Stimulated activated CD8-positive, alpha-beta memory T cell treated with anti-CD3 and anti-CD28 coated beads, Interleukin-7, amount 100 ng/mL, for 48 hours (primary cell): ENCODE results near the gene TTPAL.

Source experiments
- DNase-seq, 2 donors: peaks; one replicate each; pipeline ENCODE4 v3.0.0-alpha.2; 2020; ENCODE audit warnings: low read depth in 1 of 2; ENCODE audit errors: extremely low read depth in 1 of 2

Gene TTPAL

DNA sequence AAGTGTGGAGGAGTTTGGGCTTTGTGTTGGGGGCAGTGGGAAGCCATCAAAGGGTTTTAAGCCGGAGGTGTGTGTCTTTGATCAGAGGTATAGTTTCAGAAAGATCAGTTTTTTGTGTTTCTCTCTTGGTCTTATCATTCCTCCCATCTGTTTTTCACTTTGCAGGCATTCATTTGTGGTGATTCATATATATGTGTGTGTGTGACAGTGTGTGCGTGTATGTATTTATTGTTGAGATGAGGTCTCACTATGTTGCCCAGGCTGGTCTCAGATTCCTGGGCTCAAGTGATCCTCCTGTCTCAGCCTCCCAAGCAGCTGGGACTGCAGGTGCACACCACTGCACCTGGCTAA is 57.3 kb downstream of the TTPAL start:
- DNase-seq: no peak

DNA sequence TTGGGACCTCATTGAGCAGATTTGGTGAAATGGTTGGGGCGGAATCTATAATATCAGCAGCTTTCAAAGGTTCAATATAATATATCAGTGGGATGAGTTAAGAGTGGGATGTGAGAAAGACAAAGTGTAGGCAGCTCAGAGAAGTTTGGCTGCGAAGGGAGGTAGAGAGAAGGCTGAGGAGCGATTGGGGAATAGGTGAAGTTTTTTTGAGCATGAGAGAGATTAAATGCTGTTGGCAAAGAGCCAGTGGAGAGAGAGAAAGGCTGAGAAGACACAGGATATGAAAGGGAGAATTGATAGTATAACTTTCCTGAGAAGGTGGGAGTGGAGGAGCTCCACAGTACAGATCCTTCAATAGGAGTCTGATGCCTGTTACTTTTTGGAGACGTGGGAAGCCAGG is 58.3 kb downstream of the TTPAL start:
- DNase-seq: no peak

DNA sequence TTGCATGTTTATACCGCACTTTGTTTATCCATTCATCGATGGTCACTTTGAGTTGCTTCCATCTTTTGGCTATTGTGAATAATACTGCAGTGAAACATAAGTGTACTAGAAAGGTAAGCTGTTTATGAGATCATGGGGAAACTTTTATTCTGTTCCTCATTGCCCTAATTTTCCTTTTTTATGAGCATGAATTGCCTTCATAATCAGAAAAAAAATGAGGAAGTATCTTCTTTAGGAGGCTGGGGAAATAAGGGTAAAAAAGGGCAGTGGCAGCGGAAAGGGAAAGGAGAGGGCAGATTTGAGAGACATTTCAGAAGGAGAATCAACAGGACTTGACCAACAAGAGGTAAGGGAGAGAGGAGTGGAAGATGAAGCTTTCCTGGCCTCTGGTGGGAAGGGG is 60.5 kb downstream of the TTPAL start:
- no peak for DNase-seq

DNA sequence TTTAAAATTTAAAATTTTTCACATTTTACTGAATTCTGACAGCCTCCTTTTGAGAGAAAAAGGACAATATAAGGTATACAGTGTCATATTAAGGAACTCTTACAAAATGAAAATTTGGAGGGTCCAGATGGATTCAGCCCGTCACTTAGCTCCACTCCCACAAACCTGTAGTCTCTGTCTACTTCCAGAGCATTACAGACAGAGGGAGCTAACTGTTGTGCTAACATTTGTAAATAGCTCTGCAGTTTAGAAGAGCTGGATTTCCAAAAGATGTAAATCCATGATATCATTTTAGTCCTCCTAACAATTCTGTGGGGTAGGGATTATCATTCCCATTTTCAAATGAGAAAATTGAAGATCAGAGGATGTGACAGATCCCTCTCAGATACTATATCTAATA is 62.3 kb downstream of the TTPAL start:
- DNase-seq: no peak

DNA sequence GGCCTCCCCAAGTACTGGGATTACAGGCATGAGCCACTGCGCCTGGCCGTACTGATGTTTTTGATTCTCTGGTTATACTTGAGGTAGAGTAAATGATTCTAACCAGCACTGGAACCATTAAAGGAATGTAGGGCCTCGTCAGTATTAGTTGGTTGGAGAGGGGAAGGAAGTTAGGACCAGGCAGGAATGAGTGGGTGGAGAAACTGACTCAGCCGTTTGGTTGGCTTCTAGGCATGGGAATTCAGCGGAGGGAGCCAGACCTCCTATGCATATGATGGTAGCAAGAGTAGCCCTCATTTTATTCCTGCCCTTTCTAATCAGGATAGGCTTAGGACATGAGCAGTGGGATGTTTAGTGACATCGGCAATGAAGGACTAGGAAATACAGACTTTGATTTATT is 65.2 kb downstream of the TTPAL start:
- no peak for DNase-seq

DNA sequence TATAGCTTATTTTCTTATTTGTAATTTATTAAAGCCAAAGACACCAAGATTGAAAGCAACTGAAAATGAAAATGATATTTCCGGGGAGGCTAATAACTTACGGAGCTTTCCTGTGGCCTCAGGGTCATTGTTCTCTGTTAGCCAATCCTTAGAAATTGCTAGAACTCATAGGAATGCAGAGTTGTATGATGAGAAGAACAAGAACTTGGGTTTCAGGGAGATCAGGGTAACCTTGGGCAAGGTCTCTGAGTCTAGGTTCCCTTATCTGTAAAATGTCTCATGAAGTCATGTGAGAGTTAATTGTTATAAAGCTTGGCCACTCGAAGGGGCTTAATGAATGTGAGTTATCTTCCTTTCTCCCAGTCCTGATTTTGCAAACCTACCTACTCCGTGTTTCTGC is 66.3 kb downstream of the TTPAL start:
- DNase-seq: no peak

DNA sequence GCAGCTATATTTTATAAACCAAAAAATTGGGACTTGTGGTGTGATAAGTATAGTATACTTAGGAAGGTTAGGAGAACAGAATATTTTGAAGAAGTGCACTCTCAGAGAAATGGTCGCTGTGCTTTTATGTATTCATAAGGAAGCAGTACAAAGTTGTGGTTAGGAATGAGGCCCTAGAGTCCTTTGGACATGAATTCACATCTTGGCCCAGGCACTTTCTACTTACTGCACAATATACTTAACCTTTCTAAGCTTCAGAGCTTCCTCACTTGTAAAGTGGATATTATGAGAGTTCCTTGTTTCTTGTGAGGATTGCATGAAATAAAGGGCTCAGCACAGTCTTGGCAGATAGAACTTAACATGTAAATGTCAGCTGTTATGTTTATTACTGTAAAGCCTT is 67.2 kb downstream of the TTPAL start:
- DNase-seq: no peak

DNA sequence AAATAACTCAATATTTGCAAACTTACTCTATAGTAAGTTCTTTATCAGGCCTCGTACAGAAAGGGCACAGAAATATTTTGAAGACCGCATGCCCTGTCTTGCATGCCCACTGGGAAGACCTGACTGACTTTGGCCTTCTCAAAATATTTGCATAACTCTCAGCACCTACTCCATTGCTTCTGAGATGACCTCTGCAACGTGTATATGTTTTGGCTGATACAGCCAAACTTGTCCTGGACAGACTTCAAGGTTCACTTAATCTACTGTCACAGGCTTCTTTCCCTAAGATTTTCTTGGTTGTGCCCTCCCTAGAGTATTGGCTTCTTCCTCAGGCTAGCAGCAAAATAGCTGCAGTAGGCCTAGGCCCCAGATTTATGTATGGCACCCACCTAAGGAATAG is 67.7 kb downstream of the TTPAL start:
- no peak for DNase-seq
